HG03060 (cell line): ENCODE results near the gene MAP3K12.
"Not testable (repeated sequence)": the region's sequence is repeated elsewhere in the genome, so short reads cannot be mapped to it uniquely, and the experiment has no call there.

Experiments
- ATAC-seq: cut with Tn5 transposase; IDR thresholded peaks from one replicate; pipeline ENCODE4 v1.9.1; 2021; ENCODE audit warnings: low read depth, moderate number of reproducible peaks; ENCODE audit not compliant: unreplicated experiment

The MAP3K12 gene, protein sequence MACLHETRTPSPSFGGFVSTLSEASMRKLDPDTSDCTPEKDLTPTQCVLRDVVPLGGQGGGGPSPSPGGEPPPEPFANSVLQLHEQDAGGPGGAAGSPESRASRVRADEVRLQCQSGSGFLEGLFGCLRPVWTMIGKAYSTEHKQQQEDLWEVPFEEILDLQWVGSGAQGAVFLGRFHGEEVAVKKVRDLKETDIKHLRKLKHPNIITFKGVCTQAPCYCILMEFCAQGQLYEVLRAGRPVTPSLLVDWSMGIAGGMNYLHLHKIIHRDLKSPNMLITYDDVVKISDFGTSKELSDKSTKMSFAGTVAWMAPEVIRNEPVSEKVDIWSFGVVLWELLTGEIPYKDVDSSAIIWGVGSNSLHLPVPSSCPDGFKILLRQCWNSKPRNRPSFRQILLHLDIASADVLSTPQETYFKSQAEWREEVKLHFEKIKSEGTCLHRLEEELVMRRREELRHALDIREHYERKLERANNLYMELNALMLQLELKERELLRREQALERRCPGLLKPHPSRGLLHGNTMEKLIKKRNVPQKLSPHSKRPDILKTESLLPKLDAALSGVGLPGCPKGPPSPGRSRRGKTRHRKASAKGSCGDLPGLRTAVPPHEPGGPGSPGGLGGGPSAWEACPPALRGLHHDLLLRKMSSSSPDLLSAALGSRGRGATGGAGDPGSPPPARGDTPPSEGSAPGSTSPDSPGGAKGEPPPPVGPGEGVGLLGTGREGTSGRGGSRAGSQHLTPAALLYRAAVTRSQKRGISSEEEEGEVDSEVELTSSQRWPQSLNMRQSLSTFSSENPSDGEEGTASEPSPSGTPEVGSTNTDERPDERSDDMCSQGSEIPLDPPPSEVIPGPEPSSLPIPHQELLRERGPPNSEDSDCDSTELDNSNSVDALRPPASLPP

DNA sequence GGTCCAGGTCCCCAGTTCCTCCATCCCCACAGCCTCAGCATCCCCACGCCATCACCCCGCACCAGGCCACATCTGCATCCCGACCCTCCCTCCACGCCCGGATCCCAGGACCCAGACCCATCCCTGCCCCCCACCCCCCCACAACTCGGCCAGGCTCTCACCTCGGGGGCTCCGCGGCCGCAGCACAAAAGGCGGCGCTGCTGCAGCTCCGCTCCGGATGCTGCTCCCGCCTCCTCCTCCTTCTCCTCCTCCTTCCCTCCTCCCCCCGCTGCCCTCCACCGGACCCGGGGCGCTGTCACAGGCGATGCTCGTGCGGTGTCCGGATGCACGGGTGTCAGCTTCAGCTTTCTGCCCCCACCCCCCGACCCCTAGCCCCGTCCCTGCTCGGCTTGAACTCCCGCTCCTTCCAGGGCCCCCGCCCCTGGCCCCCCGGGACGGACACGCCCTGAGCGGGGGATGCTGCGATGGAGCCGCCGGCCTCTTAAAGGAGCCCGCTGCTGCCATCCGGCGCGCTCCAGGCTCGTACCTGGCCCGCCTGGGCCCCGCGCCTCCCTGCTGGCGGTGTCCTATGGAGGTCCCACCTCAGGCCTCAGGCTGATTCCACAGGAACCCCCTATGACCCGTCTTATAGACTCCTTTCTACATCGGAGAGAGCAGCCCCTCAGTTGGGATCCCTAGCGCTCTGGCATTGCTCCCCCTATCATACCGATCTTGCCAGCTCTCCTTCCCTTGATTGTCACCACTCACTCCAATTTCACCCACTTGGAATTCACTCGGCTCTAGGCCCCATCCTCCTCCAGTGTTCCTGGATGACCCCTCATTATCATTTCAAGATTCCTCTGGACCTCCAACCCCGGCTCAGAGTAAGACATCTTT, at the start of gene MAP3K12:
MAP3K12 (minus strand) TSS at position 193 of the 876 bp plus-strand sequence. CDS start 12,067 bp downstream, outside the sequence.
- no peak for ATAC-seq

DNA sequence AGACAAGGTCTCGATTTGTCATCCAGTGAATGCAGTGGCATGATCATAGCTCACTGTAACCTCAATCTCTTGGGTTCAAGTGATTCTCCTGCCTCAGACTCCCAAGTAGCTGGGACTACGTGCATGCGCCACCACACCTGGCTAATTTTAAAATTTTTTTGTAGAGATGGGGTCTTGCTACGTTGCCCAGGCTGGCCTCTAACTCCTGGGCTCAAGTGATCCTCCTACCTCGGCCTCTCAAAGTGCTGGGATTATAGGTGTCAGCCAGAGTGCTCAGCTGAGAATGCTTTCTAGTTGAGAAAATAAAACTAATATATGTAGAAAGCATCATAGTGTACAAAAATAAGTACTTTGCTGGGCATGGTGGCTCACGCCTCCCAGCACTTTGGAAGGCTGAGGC, 49.1 kb upstream of the MAP3K12 start:
- not testable (repeated sequence) for ATAC-seq

DNA sequence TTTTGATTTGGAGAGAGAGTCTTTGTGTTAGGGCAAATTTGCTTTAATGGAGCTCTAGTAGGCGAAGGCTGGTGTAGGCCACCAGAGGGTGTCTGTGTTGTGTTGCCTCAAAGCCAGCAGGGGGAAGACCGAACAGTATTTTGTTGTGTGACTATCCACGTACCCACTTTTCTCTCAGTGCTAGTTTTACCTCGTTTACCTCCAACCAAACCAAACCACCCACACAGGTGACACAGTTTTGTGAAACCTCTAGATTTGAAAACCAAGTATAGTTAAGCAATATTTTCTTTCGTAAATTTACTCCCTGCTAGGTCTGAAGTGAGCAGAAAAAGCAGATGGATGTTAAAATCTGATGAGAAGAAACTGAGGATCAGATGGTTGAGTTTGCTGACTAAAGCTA, 44.3 kb upstream of the MAP3K12 start:
- ATAC-seq = no peak

DNA sequence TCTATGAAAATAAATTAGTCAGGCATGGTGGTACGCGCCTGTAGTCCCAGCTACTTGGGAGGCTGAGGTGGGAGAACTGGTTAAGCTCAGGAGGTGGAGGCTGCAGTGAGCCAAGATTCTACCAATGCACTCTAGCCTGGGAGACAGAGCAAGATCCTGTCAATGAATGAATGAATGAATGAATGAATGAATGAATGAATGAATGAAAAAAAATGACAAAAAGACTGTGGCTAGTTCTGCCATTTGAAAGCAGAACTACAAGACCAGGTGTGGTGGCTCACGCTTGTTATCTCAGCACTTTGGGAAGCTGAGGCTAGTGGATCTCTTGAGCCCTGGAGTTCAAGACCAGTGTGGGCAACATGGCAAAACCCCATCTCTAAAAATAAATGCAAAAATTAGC, 40.3 kb upstream of the MAP3K12 start:
- ATAC-seq = no peak

DNA sequence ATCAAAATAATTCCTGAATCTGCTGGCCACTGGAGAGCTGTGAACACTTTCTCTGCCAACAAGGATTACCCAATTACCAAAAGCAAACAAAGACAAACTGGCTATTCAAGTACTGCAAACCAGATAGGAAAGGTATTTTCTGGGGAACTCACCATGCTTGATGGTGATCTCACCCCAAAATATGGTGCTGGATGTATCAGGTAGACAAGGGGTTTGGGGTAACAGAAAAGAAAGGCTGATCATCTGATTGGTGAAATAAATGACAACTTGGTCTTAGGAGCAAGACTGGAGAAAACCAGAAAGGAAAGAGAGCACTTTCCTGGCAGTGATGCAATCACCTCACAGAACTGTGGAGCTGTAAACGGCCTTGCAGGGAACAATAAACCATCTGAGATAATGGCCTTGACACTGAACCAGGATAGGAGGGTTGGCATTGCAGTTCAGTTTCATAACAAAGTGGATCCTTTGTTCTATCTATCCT, 39.0 kb upstream of the MAP3K12 start:
- no peak for ATAC-seq

DNA sequence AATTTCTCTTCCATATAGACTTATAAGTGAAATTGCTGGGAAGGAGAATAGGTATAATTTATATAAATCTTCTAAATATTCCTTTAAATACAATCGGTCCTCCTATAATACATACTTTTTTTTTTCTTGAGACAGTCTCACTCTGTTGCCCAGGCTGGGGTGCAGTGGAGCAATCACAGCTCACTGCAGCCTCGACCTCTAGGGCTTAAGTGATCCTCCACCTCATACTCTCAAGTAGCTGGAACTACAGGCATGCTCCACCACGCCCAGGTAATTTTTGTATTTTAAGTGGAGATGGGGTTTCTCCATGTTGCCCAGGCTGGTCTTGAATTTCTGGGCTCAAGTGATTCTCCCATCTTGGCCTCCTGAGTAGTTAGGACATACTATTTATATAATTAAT, 37.7 kb upstream of the MAP3K12 start:
- ATAC-seq = no peak

DNA sequence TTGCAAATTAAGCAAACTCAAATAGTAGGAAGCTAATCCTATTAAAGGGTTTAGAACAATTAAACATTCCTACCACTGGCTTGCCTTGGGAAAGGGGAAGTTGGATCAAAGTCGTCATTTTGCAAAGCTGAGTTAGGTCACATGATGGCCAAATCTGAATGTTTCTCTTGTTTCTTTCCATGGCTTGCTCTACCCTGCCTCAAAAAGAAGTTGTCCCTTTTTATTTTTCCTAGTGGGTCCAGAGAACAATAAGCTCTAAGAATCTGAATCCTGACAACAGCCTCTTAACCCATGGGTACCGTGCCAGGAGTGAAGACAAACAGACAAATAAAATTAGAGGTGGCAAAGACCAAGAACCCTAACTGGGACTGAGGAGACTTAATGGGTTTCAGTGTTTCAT, 34.2 kb upstream of the MAP3K12 start:
- ATAC-seq = no peak

DNA sequence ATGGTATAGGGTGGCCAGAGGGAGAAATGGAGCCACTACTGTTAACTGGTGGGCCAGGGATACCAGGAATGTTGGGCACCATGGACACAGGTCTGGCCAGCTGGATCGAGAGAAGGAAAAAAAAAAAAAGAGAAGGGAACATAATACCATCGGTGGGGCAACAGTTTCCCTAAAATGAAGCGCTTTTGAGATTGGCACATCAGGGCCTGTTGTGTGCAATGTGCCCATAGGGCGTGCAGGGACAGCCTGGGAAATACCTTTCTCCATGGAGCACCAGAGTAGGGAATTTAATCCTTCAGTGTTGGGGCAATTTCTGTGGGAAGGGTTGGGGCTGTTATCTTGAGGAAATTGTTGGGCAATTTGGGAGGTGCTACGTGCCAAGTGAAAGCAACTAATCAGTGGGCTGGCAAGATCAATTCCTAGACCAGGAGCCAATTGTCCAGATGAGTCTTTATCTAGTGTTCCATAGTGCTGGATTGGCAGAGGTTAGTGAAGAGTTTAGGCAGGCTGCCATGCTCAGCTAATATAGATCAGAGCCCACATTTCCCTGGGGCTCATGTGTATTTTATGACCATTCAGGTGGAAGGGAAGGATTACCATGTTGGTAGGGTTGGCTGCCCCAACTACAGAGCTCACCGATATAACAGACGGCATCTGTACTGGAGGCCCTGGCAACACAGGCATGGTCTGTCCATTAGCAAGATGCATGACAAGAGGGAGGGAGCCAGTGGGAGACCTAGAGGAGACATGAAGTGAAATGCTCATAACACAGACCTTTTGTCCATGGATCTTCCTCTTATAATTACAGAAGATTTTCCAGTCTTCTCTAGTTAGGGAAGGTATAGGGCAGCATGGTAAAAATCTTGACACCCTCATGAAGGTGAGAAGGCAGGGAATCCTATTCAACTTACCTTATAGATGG, 33.5 kb upstream of the MAP3K12 start:
- no peak for ATAC-seq

DNA sequence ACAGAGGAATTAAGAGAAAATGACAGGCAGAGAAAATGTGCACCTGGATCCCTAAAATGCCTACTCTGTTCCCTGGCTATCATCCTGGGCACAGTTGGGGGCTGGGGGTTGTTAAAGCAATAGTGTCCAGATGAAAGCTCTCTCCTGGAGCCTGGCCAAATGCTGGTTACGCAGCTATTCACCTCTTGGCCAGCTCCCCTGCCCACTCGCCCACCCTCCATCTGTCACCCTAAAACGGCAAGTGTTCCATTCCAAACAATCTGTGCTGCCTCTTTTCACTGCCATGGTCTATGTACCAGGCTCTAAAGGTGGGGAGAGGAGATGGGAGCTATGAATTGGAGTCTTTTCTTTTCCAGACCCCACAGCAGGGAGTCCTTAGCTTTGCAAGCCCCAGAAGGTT, 32.8 kb upstream of the MAP3K12 start:
- ATAC-seq = no peak

DNA sequence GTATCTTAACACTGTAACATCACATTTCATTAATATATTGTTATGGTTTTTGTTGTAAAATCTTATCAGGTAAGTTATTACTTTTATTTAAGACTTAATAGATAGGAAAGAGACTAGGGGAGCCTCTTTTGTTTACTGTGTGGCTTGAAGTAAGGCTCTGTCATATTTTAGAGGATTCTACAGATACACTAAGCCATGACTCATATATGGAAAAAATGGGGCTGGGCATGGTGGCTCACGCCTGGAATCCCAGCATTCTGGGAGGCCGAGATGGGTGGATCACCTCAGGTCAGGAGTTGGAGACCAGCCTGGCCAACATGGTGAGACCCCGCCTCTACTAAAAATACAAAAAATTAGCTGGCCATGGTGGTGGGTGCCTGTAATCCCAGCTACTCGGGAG, 31.7 kb upstream of the MAP3K12 start:
- no peak for ATAC-seq

DNA sequence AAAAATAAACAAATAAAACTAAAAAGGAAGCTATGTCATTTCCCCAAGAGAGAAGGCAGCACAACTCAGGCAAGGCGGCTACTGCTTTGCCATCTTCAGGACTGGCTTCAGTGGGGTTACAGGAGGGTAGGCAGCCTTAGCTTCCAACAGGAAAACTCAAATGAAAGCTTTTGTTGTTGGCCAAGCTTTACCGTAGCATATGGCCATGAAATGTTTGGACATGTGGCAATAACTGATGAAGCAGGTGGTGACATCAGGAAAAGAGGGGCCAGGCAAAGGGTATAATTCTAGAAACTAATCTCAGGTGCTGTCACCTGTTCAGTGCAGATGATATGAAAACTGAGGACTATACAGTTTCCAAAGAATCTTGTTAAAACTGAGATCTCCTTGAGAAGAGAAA, 30.8 kb upstream of the MAP3K12 start:
- no peak for ATAC-seq

DNA sequence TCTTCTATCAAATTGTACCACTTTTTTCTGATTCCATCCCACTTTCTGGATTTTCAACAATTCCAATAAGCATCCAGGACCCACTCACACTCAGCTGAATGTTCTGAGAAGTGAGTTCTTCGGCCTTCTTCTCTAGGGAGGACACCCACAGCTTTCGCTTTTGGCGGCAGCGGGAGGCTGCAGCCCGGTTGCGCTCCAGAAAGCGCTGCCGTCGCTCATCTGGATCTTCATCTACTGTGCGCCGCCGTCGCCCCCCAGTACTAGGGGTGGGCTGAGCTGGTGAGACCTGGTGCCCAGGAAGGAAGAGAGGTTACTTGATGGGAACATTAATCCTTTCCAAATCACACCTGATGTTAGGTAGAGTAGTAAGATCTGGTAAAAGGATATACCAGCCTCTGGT, 25.2 kb upstream of the MAP3K12 start:
- ATAC-seq = no peak

DNA sequence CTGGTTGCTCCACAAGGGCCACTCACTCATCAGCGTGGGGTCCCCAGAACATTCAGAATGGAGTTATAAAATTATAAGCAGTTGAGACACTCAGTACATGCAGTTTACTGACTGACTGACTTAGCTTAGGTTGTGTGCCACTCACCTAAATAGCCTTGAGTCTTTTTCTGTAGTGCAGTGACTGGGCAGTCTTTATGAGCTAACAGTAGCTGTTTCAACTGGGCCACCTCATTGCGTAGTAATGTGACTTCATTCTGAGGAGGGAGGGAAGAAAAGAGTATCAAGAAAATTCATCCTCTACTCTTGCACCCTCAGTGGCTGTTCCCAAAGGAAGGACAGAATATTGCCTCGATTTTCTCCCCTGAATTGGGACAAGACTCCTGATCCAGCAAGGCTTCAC, 23.9 kb upstream of the MAP3K12 start:
- ATAC-seq = no peak

DNA sequence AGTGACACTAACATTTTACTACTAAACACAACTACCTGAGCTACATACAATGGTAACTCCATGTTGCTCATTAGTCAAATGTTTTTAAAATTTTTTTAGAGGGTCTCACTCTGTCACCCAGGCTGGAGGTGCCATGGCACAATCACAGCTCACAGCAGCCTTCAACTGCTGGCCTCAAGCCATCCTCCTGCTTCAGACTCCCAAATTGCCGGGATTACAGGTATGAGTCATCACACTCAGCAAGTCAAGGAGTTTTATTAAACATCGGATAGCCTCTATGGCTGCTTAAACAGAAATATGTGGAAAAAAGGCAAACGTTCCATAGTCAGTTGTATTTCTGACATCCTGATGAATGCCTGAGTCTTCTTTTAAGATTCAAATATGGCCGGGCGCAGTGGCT, 19.1 kb upstream of the MAP3K12 start:
- no peak for ATAC-seq

DNA sequence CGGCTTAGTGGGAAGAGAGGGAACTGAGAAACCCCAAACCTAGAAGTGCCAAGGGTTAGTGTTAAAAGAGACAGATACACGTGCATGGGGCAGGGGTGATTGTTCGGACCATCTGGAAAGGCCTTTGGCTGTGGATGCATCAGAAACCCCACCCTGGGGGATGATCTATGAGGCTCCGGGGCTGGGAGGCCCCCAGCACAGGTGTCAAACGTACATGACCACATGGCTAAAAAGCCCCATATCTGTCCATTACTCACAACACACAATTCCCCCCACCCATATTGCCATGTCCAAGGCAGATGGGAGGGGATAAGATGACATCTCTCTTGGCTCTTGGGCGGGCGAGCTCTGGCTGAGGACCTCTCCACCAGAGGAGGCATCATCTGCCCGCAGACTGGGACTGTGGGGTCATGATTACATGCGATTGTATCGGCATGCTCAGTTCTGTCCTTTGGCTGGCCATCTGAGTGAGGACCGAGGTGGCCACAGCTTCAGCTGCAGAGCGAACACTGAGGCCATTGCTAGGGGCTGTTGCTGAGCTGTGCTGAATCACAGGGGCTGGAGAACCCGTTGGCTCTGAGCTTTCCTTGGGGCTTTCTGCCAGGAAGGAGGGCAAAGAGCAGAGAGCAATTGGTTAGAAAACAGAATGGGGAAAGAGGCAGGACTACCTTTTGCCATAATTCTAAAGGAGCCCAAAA, 17.6 kb upstream of the MAP3K12 start:
- ATAC-seq = no peak

DNA sequence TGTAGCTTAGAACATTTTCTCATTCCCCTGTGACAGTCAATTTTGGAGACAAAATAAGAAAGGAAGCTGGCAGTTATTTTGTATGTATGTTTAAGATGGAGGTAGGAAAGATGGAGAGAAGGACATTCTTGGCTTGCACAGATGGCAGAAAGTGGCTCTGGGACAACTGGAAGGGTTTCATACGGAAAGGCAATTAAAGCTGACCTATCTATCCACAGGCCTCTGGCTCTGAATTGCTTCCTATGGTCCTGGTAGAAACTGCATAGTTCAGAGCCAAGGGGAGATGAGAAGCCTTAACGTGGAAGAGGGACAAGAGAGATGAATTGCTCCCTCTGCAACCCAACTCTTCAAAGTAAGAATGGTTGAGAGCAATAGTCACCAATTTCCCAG, 16.0 kb upstream of the MAP3K12 start:
- ATAC-seq = no peak

DNA sequence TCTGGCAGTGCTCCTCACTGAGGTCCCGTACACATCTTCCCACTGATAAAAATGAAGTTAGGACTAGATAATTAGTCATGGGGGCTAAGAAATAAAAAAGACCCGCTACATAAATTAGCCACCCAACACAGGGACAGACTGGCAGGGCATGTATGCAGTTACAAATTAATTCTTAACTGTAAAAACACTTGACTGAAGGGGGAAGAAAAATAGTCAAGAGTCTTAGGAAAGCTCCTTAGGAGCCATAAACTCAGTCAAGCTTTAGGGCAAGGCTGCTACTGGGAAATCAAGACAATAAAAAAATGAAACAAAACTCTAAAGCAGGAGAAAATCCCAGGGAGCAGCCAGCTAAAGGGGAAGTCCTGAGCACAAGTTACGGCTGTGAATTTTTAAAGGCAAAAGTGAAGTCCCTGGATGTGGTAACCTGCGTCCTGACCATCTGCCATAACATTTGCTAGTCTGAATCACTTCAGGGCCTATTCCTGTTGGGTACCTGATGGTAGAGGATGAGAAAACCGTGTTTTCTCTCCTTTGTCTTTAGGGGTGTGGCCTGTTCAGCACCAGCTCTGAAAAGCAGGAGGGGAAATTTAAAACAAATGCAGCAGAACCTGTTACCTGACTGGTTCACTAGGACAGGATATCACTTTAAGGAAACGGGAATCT, 15.5 kb upstream of the MAP3K12 start:
- no peak for ATAC-seq

DNA sequence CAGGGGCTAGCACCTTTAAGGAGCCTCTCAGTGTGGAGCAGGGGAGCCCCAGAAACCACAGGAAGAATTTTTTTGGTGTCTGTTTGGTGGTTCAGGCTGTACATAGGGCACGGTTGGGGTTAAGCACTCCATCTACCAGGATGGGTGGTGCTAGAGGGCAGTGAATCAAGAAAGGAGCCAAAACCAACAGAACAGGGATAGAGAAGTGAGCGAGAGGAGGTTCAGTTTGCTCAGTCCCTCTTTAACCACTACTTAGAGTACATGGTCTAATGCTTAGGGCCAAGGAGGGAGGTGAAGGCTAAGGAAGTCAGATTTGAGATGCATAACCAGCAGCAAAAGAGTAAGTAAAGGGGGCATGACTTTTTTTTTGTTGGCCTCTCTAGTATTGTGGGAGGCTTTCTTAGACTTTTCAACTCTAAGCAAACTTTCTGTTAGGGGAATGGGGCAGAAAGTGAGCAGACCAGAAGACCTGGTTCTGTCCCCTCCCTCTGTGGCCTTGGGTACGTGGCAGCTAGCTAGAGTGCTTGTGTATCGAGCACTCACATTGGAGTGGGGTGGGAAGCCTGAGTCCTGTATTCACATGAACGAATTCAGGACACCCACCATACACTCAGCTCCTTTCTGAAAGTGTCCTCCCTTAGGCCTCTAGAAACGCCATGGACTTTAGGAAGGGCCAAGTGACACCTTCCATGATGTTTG, 14.6 kb upstream of the MAP3K12 start:
- no peak for ATAC-seq
